Measurements from ENCODE around the gene RETREG1.
"Not testable (repeated sequence)": the region's sequence is repeated elsewhere in the genome, so short reads cannot be mapped to it uniquely, and the experiment has no call there.

- TF ChIP-seq CTCF, POLR2A (IDR thresholded peaks at IDR 0.05): not testable (repeated sequence)
Measured at GRCh38 chr5:16436065-16436682, 180.6 kb downstream of the RETREG1 start.
